Right hindlimb (tissue), 1 donor: Measurements from ENCODE around the gene FUNDC1.

Experiments
- DNase-seq: peaks from one replicate; pipeline ENCODE4 v3.0.0-alpha.2; 2018

FUNDC1 gene

DNA sequence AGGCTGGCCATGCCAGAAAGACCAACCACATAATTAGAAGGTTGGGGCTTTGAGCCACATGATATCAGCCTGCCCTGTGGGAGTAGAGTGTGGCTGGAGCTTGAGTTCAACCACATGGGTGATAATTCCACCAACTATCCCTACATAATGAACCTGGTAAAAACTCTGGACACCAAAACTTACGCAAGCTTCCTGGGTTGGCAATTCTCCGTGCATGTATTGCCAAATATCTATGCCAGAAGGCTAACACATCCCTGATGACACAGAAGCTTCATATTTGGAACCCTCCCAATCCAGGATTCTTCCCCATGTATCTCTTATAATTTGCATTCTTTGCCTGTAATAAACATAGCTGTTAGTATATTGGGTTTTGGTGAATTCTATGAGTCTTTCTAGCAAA is 68.2 kb downstream of the FUNDC1 start:
- DNase-seq, result no peak
